Adrenal gland (tissue), 12 donors: ENCODE measurements around the gene MAP4. TPM values are rescaled to one million over a fixed set of nuclear protein-coding genes. Genes with fewer than 3 reads are reported as not detected.
A peak's percentile ranks its signal among the peaks of the same experiment; 100 is the strongest.
"Not testable (repeated sequence)": the region's sequence is repeated elsewhere in the genome, so short reads cannot be mapped to it uniquely, and the experiment has no call there.

Experiments used
- DNase-seq, 7 donors: peaks; one replicate each; pipeline ENCODE4 v3.0.0-alpha.2; 2019 to 2020
- H3K27ac ChIP-seq, 5 donors: fragments of 200-600 bp; sonication (generic) in 4 of 5; 1 replicate in 3 of 5; 2 replicates in 2 of 5; pipeline versions ENCODE4 v1.5.1 to v1.8.0; 2016 to 2020; ENCODE audit warnings: mild to moderate bottlenecking in 1 of 5
- H3K27me3 ChIP-seq: fragments of 200-600 bp; 2 replicates; pipeline ENCODE4 v1.8.0; 2021
- H3K36me3 ChIP-seq, 2 donors: fragments of 200-600 bp; replicated peaks in 1 of 2; 1 replicate in 1 of 2; 2 replicates in 1 of 2; pipeline versions ENCODE4 v1.5.1 to v1.8.0; 2018 to 2022
- H3K4me1 ChIP-seq, 2 donors: fragments of 200-600 bp; replicated peaks in 1 of 2; 1 replicate in 1 of 2; 2 replicates in 1 of 2; pipeline versions ENCODE4 v1.5.1 to v1.8.0; 2018 to 2021
- H3K4me3 ChIP-seq, 4 donors: fragments of 200-600 bp; sonication (generic) in 3 of 4; one replicate each; pipeline ENCODE4 v1.5.1; 2016 to 2018
- H3K9me3 ChIP-seq, 3 donors: fragments of 200-600 bp; sonication (generic) in 1 of 3; replicated peaks in 1 of 3; 1 replicate in 2 of 3; 2 replicates in 1 of 3; pipeline versions ENCODE4 v1.5.1 to v1.8.0; 2016 to 2021
- CTCF ChIP-seq, 6 experiments: fragments of 450-650 bp in 4 of 6; fragments of 200-600 bp in 2 of 6; sonication (generic) in 1 of 6; IDR thresholded peaks; 1 replicate in 5 of 6; 2 replicates in 1 of 6; pipeline versions ENCODE4 v1.5.1 to v1.8.0; 2016 to 2021; ENCODE audit warnings: antibody characterized with exemption in 6 of 6, mild to moderate bottlenecking in 2 of 6, moderate library complexity in 1 of 6
- POLR2A ChIP-seq, 2 donors: fragments of 450-650 bp; IDR thresholded peaks; one replicate each; pipeline ENCODE4 v1.6.1; 2017; ENCODE audit warnings: antibody characterized with exemption in 2 of 2, mild to moderate bottlenecking in 2 of 2, moderate library complexity in 1 of 2
- WGBS, 4 donors: extraction: QIAGEN DNeasy Blood & Tissue Kit in 2 of 4; methylation state at CpG; one replicate each; pipeline versions ENCODE4 v1.1.5 to v1.1.7; 2013 to 2017; 5-methylcytosine and 5-hydroxymethylcytosine counted together
- intact Hi-C, 2 donors: fragments of 100-400 bp; cut with DNase I; formaldehyde crosslinking; loops; one replicate each; pipeline versions ENCODE4 v1.14.1 to v1.15.0; 2022 to 2023
- polyA plus RNA-seq, 3 donors: library from polyadenylated mRNA; stranded (reverse); fragments of 200-250 nt in 2 of 3; fragments of 350-450 nt in 1 of 3; fragmentation: Illumina TruSeq in 1 of 3; extraction: RNeasy Lipid Tissue Mini Kit (QIAGEN cat#74804) in 1 of 3; gene quantifications; one replicate each; pipeline ENCODE4 v1.2.3, GENCODE V29; 2013 to 2014
- total RNA-seq, 9 donors: library from RNA; depleted of rRNA in 4 of 9; stranded (reverse); fragments of >200 nt in 4 of 9; fragments of 120-200 nt in 1 of 9; fragmentation: NEBNext Ultra II Directional in 1 of 9; extraction: Animal tissue kit (Norgen Biotek cat#: 25700) in 1 of 9; gene quantifications; one replicate each; pipeline versions ENCODE4 v1.1.0 to v1.2.4, GENCODE V29; 2013 to 2023
- donor health status: healthy with polysubstance abuse.
- donor health status: Bipolar disorder and iron deficiency.
- donor health status: DM: yes; HTN: yes; CAD: no.
- donor health status: DM: no; HTN: no; CAD: no.
- donor health status: DM: no; HTN: no; CAD: no.
- donor health status: DM: yes; HTN: yes; CAD: no.

Gene MAP4
- total and polyA plus RNA-seq, 12 donors = 34.3 to 152 (median 75.7) TPM

DNA sequence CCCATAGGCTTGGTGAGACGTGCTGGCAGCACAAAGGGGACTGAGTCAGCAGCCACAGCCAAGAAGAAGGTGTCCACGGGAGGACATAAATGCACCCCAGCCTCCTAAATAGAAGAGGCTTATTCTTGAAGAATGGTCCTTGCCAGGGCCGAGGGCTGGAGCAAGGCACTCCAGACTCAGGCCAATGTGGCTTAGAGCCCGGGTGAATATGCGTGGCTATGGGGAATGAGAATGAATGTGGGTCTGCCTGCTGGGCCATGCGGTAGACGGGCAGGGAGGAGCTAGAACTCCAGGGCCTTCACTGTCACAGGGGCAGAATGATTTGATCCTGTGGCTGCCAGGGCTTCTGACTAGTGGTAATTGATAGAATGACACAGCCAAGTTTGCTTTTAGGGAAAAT lies 179.2 kb downstream of the MAP4 start:
- WGBS, 4 donors = 73 to 87% (median 83%) methylated on average over 7 of the region's 7 CpGs
- intact Hi-C loops = loop anchor here in 1 of 2 donors (5.0 kb wide), 2 partner anchors 155 to 315 kb away; no protein-coding TSS in a partner anchor
- peaks cover 0 to 88% of the 10 kb centered on the region in 2 donors for H3K36me3 ChIP-seq

GRCh38 chr3:47829482-47829881 lies 186.7 kb downstream of the MAP4 start:
- H3K4me3 ChIP-seq, DNase-seq, H3K27ac ChIP-seq, H3K27me3 ChIP-seq, intact Hi-C loops, H3K9me3 ChIP-seq: not testable (repeated sequence)
- H3K36me3 ChIP-seq = peaks cover 0 to 73% of the 10 kb centered on the region in 2 donors
- peaks cover 9 to 16% of the 10 kb centered on the region in 2 donors for H3K4me1 ChIP-seq
- WGBS, 4 donors = 84 to 91% (median 88%) methylated on average over 9 of the region's 9 CpGs

More for the DNA sequence above, 179.2 kb downstream of the MAP4 start:
- H3K27me3 ChIP-seq = no peaks in the 10 kb centered on the region
- H3K27ac ChIP-seq = no peak overlapping the region
- H3K4me1 ChIP-seq = no peaks in the 10 kb centered on the region
- no peaks in the 10 kb centered on the region for H3K9me3 ChIP-seq
- no peak for DNase-seq
- H3K4me3 ChIP-seq = no peak overlapping the region
- TF ChIP-seq POLR2A (IDR thresholded peaks at IDR 0.05) (no peak), CTCF (IDR thresholded peaks at IDR 0.05) (no peak)

DNA sequence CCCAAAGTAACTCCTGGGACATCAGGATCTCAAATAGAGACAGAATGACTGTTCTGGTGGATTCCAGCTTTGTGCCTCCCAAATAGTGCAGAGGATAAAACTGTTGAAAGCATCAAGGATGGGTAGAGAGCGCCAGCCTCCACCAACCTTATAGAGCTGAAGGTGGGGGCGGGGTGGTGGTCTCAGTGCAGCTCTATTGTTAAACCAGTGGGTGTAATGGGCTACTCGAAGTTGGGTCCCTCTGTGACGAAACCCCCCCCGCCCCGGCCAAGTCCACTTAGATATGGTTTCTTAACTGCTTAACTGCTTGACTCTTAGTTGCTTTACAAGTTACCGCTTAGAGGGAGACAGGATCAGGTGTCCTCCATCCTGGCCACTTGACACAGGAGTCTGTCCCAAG lies 190.6 kb downstream of the MAP4 start:
- no peak for DNase-seq
- intact Hi-C loops = no loop called here
- no peak for TF ChIP-seq CTCF (IDR thresholded peaks at IDR 0.05)
- no peak for TF ChIP-seq POLR2A (IDR thresholded peaks at IDR 0.05)
- Histone ChIP-seq H3K27me3 (no peaks in the 10 kb centered on the region), H3K4me3 (peak overlapping the region in 3 of 4 donors; percentile 73 to 92 (median 88)), H3K4me1 (peaks cover 9 to 20% of the 10 kb centered on the region in 2 donors), H3K27ac (peak overlapping the region in 3 of 5 donors; percentile 82 to 90 (median 85)), H3K9me3 (no peaks in the 10 kb centered on the region), H3K36me3 (peaks cover 0 to 36% of the 10 kb centered on the region in 2 donors)
- WGBS, 4 donors = 18 to 61% (median 21%) methylated on average over 3 to 7 of the region's 7 CpGs

GRCh38 chr3:47824541-47825473 lies 191.4 kb downstream of the MAP4 start:
- Histone ChIP-seq H3K36me3 (peaks cover 0 to 28% of the 10 kb centered on the region in 2 donors), H3K9me3 (no peaks in the 10 kb centered on the region), H3K4me1 (peaks cover 9 to 20% of the 10 kb centered on the region in 2 donors), H3K27ac (peak overlapping the region in 4 of 5 donors; percentile 60 to 90 (median 84)), H3K27me3 (no peaks in the 10 kb centered on the region), H3K4me3 (peak overlapping the region; percentile 73 to 92 (median 89))
- intact Hi-C loops = no loop called here
- TF ChIP-seq CTCF (IDR thresholded peaks at IDR 0.05) (peak in 5 of 6 experiments; percentile 46 to 88 (median 85)), POLR2A (IDR thresholded peaks at IDR 0.05) (peak in 1 of 2 donors; percentile 47)
- WGBS, 4 donors = 4 to 14% (median 9%) methylated on average over 10 to 77 of the region's 77 CpGs
- peak; percentile 72 to 81 (median 76) for DNase-seq
